GM12878 (cell line): ENCODE results near the gene SORCS2. TPM values are rescaled to one million over a fixed set of nuclear protein-coding genes. Genes with fewer than 3 reads are reported as not detected.

ENCODE experiments used
- ATAC-seq: fragments of 200-7000 bp; cut with Tn5 transposase; 3 replicates; pipeline ENCODE4 v1.9.1; 2020; ENCODE audit warnings: mild to moderate bottlenecking, moderate library complexity
- BruUV-seq: library from RNA; stranded (reverse); fragments of 400-500 nt; replicated peaks from 2 replicates; lab custom pipeline; 2021; lab: Mats Ljungman, UMichigan
- CTCF ChIA-PET: fragments of 300-600 bp; sonication (Branson Sonifier 250); formaldehyde crosslinking; extraction: SDS; loops from one replicate; lab custom pipeline; 2021; ENCODE audit warnings: inconsistent platforms; lab: Yijun Ruan, JAX
- POLR2A ChIA-PET: fragments of 350-600 bp; formaldehyde crosslinking; extraction: SDS; loops from one replicate; lab custom pipeline; 2021; ENCODE audit warnings: inconsistent platforms; lab: Charles Lee
- RAD21 ChIA-PET: fragments of 300-600 bp; sonication (Branson Sonifier 250); formaldehyde crosslinking; loops from one replicate; lab custom pipeline; 2023; ENCODE audit warnings: antibody characterized with exemption; ENCODE audit not compliant: unreplicated experiment; lab: Charles Lee
- SMC1A ChIA-PET: fragments of 300-600 bp; sonication (Branson Sonifier 250); formaldehyde crosslinking; loops from one replicate; lab custom pipeline; 2023; ENCODE audit not compliant: unreplicated experiment, uncharacterized antibody; lab: Charles Lee
- DNase-seq: peaks from one replicate; pipeline ENCODE4 v3.0.0-alpha.2; 2011; ENCODE audit warnings: low read depth, low spot score
- FAIRE-seq: peaks from 3 replicates; lab custom pipeline; 2011; peaks lifted over from hg19 to GRCh38; lab: Jason Lieb, UNC
- H2AFZ ChIP-seq: 2 replicates; pipeline ENCODE4 v1.6.0; 2011; ENCODE audit warnings: low read depth, low read length, control low read depth; ENCODE audit not compliant: control insufficient read depth
- H3K27ac ChIP-seq: 2 replicates; pipeline ENCODE4 v1.5.1; 2011; ENCODE audit warnings: control low read depth; ENCODE audit not compliant: control insufficient read depth, insufficient read depth
- H3K27me3 ChIP-seq, 2 experiments: replicated peaks in 1 of 2; 2 replicates each; pipeline versions ENCODE4 v1.6.0 to v1.6.1; 2011; ENCODE audit warnings: low read length in 1 of 2; ENCODE audit not compliant: control insufficient read depth in 2 of 2, insufficient read depth in 2 of 2
- H3K36me3 ChIP-seq, 2 experiments: 2 replicates each; pipeline ENCODE4 v1.5.1; 2011; ENCODE audit warnings: low read length in 1 of 2; ENCODE audit not compliant: control insufficient read depth in 2 of 2, insufficient read depth in 2 of 2
- H3K4me1 ChIP-seq: 2 replicates; pipeline ENCODE4 v1.6.1; 2011; ENCODE audit warnings: mild to moderate bottlenecking, low read length, moderate library complexity, mixed read lengths; ENCODE audit not compliant: control insufficient read depth, insufficient read depth
- H3K4me2 ChIP-seq: 2 replicates; pipeline ENCODE4 v1.6.0; 2011; ENCODE audit warnings: control low read depth; ENCODE audit not compliant: control insufficient read depth, insufficient read depth
- H3K4me3 ChIP-seq: fragments of 200-600 bp; sonication (generic); 2 replicates; pipeline ENCODE4 v1.5.1; 2016
- H3K79me2 ChIP-seq: 2 replicates; pipeline ENCODE4 v1.6.0; 2011; ENCODE audit warnings: low read length; ENCODE audit not compliant: control insufficient read depth, insufficient read depth
- H3K9ac ChIP-seq: 2 replicates; pipeline ENCODE4 v1.8.0; 2011; ENCODE audit warnings: low read length, control low read depth, mixed read lengths; ENCODE audit not compliant: control insufficient read depth, insufficient read depth
- H3K9me3 ChIP-seq: replicated peaks from 3 replicates; pipeline ENCODE4 v1.5.1; 2011; ENCODE audit warnings: mild to moderate bottlenecking, low read length; ENCODE audit not compliant: control insufficient read depth, insufficient read depth
- H4K20me1 ChIP-seq: 2 replicates; pipeline ENCODE4 v1.6.0; 2011; ENCODE audit not compliant: control insufficient read depth, insufficient read depth
- BMI1 ChIP-seq: fragments of 450-650 bp; IDR thresholded peaks from 2 replicates; pipeline ENCODE4 v1.6.1; 2016; ENCODE audit warnings: mild to moderate bottlenecking, moderate library complexity, borderline replicate concordance
- CBFB ChIP-seq: IDR thresholded peaks from 2 replicates; pipeline ENCODE4 v1.6.1; 2016; ENCODE audit warnings: antibody characterized with exemption, low read depth
- DPF2 ChIP-seq: fragments of 450-650 bp; IDR thresholded peaks from 2 replicates; pipeline ENCODE4 v1.6.1; 2017; ENCODE audit warnings: mild to moderate bottlenecking
- HDAC6 ChIP-seq: fragments of 200-600 bp; sonication (generic); IDR thresholded peaks from one replicate; pipeline ENCODE4 v1.8.0; 2017; ENCODE audit warnings: antibody characterized with exemption; ENCODE audit not compliant: unreplicated experiment
- IKZF1 ChIP-seq: fragments of 450-650 bp; conservative IDR thresholded peaks from 2 replicates; pipeline ENCODE4 v1.6.1; 2017; ENCODE audit warnings: antibody characterized with exemption, mild to moderate bottlenecking
- IKZF2 ChIP-seq, 2 experiments: fragments of 450-650 bp; IDR thresholded peaks; 2 replicates each; pipeline ENCODE4 v1.6.1; 2017; ENCODE audit warnings: mild to moderate bottlenecking in 2 of 2, moderate library complexity in 2 of 2
- NR2F1 ChIP-seq: fragments of 450-650 bp; conservative IDR thresholded peaks from 2 replicates; pipeline ENCODE4 v1.6.1; 2017; ENCODE audit warnings: mild to moderate bottlenecking
- POLR2AphosphoS5 ChIP-seq: IDR thresholded peaks from 2 replicates; pipeline ENCODE4 v1.6.1; 2011; ENCODE audit warnings: mild to moderate bottlenecking, low read length, inconsistent platforms
- RAD51 ChIP-seq: fragments of 450-650 bp; IDR thresholded peaks from 2 replicates; pipeline ENCODE4 v1.6.1; 2016; ENCODE audit warnings: moderate library complexity, mild to moderate bottlenecking, inconsistent platforms
- RFX5 ChIP-seq: IDR thresholded peaks from 2 replicates; pipeline ENCODE4 v1.6.1; 2011; ENCODE audit warnings: low read depth, low read length, improper control_type of control experiment
- STAT1 ChIP-seq: fragments of 450-650 bp; conservative IDR thresholded peaks from 2 replicates; pipeline ENCODE4 v1.6.1; 2014; ENCODE audit warnings: antibody characterized with exemption, mild to moderate bottlenecking
- ZBED1 ChIP-seq: IDR thresholded peaks from 2 replicates; pipeline ENCODE4 v1.6.1; 2016; ENCODE audit warnings: borderline replicate concordance
- ZNF384 ChIP-seq: IDR thresholded peaks from 2 replicates; pipeline ENCODE4 v1.6.1; 2012; ENCODE audit warnings: low read depth, mild to moderate bottlenecking, low read length, improper control_type of control experiment, borderline replicate concordance
- WGBS: methylation state at CpG from one replicate; pipeline ENCODE4 v1.1.6; 2016; ENCODE audit warnings: low lambda C conversion rate; ENCODE audit not compliant: insufficient replicate concordance, insufficient coverage; ENCODE audit errors: missing lambda C conversion rate; 5-methylcytosine and 5-hydroxymethylcytosine counted together
- in situ Hi-C: fragments of 300-500 bp; cut with MboI; formaldehyde crosslinking; loops from 9 replicates; pipeline ENCODE4 v1.14.3; 2018; ENCODE audit warnings: mixed read lengths
- intact Hi-C: fragments of 100-400 bp; cut with micrococcal nuclease; formaldehyde crosslinking; loops from one replicate; pipeline ENCODE4 v1.14.2; 2022; ENCODE audit not compliant: unreplicated experiment
- polyA plus RNA-seq, 11 experiments: library from polyadenylated mRNA; depleted of rRNA in 4 of 11; unstranded in 6 of 11; stranded (reverse) in 5 of 11; fragments of >200 nt; fragmentation: Nextera tagmentation in 4 of 11; fragmentation: Illumina TruSeq in 1 of 11; extraction: Ambion mirVana in 4 of 11; extraction: Trizol in 1 of 11; gene quantifications; 1 replicate in 1 of 11; 2 replicates in 10 of 11; pipeline versions ENCODE4 v1.2.1 to v1.2.3, GENCODE V29; 2011 to 2016; ENCODE audit warnings: inconsistent platforms in 2 of 11, missing spikeins in 2 of 11, low read depth in 1 of 11
- total RNA-seq, 4 experiments: library from RNA; depleted of rRNA in 3 of 4; stranded (reverse); fragments of >200 nt in 3 of 4; fragmentation: Illumina TruSeq in 1 of 4; extraction: Trizol in 1 of 4; gene quantifications; 2 replicates each; pipeline versions ENCODE4 v1.2.1 to v1.2.3, GENCODE V29; 2013 to 2021
- TF ChIP-seq, protein P1 (sequence below): fragments of 450-650 bp; IDR thresholded peaks from 2 replicates; pipeline ENCODE4 v1.6.1; 2017; ENCODE audit warnings: mild to moderate bottlenecking, moderate library complexity
- TF ChIP-seq, protein P2 (sequence below): IDR thresholded peaks from 2 replicates; pipeline ENCODE4 v1.6.1; 2012; ENCODE audit warnings: low read length, inconsistent platforms

The SORCS2 gene
- total and polyA plus RNA-seq, 10 of the 15 experiments (the other 5 are each of a cell fraction or from before 2014, with no cell fraction given): 0.01 to 0.15 (median 0.05) TPM; not detected in 5

DNA sequence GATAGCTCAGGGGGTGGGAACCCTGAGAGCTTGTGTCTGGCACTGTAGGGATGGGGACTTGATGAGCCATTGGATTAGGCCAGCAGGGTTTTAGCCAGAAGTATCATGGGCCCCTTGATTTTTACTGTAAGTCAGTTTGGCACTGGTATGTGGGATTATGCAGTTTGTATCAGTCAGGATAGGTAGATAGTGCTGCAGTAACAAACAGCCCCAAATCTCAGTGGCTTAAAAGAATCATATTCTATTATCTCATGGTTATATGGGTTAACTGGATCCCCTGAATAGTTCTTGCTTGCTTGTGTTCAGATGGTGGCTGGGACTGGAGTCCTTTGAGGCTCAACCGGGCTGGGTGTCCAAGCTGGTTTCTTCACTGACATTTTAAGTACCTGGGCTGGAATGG is 56.5 kb downstream of the SORCS2 start:
- intact Hi-C loops: no loop called here
- no peak overlapping the region for H3K4me3 ChIP-seq
- no peaks in the 10 kb centered on the region for H3K79me2 ChIP-seq
- CTCF ChIA-PET: no interaction called here
- no peaks in the 10 kb centered on the region for H3K4me1 ChIP-seq
- no peak for FAIRE-seq
- H3K9me3 ChIP-seq: no peaks in the 10 kb centered on the region; the same call in 2 of the 3 replicates
- no peak overlapping the region for H2AFZ ChIP-seq
- no peak overlapping the region for H3K9ac ChIP-seq
- no peak for ATAC-seq
- H3K27ac ChIP-seq: no peak overlapping the region
- TF ChIP-seq, protein P1, sequence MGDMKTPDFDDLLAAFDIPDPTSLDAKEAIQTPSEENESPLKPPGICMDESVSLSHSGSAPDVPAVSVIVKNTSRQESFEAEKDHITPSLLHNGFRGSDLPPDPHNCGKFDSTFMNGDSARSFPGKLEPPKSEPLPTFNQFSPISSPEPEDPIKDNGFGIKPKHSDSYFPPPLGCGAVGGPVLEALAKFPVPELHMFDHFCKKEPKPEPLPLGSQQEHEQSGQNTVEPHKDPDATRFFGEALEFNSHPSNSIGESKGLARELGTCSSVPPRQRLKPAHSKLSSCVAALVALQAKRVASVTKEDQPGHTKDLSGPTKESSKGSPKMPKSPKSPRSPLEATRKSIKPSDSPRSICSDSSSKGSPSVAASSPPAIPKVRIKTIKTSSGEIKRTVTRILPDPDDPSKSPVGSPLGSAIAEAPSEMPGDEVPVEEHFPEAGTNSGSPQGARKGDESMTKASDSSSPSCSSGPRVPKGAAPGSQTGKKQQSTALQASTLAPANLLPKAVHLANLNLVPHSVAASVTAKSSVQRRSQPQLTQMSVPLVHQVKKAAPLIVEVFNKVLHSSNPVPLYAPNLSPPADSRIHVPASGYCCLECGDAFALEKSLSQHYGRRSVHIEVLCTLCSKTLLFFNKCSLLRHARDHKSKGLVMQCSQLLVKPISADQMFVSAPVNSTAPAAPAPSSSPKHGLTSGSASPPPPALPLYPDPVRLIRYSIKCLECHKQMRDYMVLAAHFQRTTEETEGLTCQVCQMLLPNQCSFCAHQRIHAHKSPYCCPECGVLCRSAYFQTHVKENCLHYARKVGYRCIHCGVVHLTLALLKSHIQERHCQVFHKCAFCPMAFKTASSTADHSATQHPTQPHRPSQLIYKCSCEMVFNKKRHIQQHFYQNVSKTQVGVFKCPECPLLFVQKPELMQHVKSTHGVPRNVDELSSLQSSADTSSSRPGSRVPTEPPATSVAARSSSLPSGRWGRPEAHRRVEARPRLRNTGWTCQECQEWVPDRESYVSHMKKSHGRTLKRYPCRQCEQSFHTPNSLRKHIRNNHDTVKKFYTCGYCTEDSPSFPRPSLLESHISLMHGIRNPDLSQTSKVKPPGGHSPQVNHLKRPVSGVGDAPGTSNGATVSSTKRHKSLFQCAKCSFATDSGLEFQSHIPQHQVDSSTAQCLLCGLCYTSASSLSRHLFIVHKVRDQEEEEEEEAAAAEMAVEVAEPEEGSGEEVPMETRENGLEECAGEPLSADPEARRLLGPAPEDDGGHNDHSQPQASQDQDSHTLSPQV: no peak
- POLR2A ChIA-PET: no interaction called here
- no peaks in the 10 kb centered on the region for H4K20me1 ChIP-seq
- H3K27me3 ChIP-seq: no peaks in the 10 kb centered on the region; a peak in 1 of 4 replicates
- no peak overlapping the region for H3K4me2 ChIP-seq
- no TSS peak for BruUV-seq
- H3K36me3 ChIP-seq: no peaks in the 10 kb centered on the region
- SMC1A ChIA-PET: no interaction called here
- RAD21 ChIA-PET: no interaction called here
- DNase-seq: no peak
- 0% methylated on average over 1 of the region's 1 CpG for WGBS
- in situ Hi-C loops: no loop called here

DNA sequence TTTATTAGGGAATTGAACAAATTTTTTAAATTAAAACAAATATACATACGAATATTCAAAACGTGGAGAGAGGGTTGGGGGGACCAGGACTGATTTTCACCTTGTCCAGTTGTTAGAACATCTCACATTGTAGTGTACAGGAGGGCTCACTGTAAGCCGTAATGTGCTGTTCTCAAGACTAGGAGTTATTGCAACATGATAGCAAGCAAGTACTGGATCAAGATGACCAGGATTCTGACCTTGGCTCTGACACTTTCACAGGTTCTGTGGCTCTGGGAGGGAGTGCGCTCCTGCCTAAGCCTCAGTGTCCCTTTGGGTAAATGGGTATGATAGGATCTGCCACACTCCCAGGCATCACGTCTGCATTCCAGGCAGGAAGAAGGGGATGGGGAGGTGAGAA is 59.0 kb downstream of the SORCS2 start:
- H3K36me3 ChIP-seq: no peaks in the 10 kb centered on the region
- no peak overlapping the region for H3K4me2 ChIP-seq
- no peak overlapping the region for H3K27ac ChIP-seq
- CTCF ChIA-PET: no interaction called here
- in situ Hi-C loops: no loop called here
- H2AFZ ChIP-seq: no peak overlapping the region
- DNase-seq: no peak
- POLR2A ChIA-PET: no interaction called here
- no peaks in the 10 kb centered on the region for H4K20me1 ChIP-seq
- no peaks in the 10 kb centered on the region; the same call in 2 of the 3 replicates for H3K9me3 ChIP-seq
- intact Hi-C loops: no loop called here
- no peaks in the 10 kb centered on the region for H3K79me2 ChIP-seq
- RAD21 ChIA-PET: no interaction called here
- H3K9ac ChIP-seq: no peak overlapping the region
- no peaks in the 10 kb centered on the region for H3K27me3 ChIP-seq
- BruUV-seq: no TSS peak
- WGBS: 16% methylated on average over 5 of the region's 5 CpGs
- no peak overlapping the region for H3K4me3 ChIP-seq
- no peak for ATAC-seq
- no peak for FAIRE-seq
- SMC1A ChIA-PET: no interaction called here
- H3K4me1 ChIP-seq: peaks cover 7% of the 10 kb centered on the region; the same call in 1 of the 2 replicates
- TF ChIP-seq RFX5: no peak
- no peak for TF ChIP-seq IKZF1
- no peak for TF ChIP-seq STAT1
- no peak for TF ChIP-seq NR2F1
- TF ChIP-seq, protein P2, sequence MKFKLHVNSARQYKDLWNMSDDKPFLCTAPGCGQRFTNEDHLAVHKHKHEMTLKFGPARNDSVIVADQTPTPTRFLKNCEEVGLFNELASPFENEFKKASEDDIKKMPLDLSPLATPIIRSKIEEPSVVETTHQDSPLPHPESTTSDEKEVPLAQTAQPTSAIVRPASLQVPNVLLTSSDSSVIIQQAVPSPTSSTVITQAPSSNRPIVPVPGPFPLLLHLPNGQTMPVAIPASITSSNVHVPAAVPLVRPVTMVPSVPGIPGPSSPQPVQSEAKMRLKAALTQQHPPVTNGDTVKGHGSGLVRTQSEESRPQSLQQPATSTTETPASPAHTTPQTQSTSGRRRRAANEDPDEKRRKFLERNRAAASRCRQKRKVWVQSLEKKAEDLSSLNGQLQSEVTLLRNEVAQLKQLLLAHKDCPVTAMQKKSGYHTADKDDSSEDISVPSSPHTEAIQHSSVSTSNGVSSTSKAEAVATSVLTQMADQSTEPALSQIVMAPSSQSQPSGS: no peak
- no peak for TF ChIP-seq POLR2AphosphoS5
- no peak for TF ChIP-seq HDAC6
- no peak for TF ChIP-seq BMI1
- no peak for TF ChIP-seq ZBED1
- no peak for TF ChIP-seq CBFB
- no peak for TF ChIP-seq ZNF384
- TF ChIP-seq DPF2: no peak
- no peak for TF ChIP-seq IKZF2 (IDR thresholded peaks at IDR 0.05)
- TF ChIP-seq RAD51: no peak
